ENCODE measurements around the gene MFAP5.

GRCh38 chr12:8648576-8649205, 13.9 kb downstream of the MFAP5 start:
- TF ChIP-seq EP300 (IDR thresholded peaks at IDR 0.05) (no peak), POLR2AphosphoS5 (IDR thresholded peaks at IDR 0.05) (no peak)
- TF ChIP-seq, protein P1, sequence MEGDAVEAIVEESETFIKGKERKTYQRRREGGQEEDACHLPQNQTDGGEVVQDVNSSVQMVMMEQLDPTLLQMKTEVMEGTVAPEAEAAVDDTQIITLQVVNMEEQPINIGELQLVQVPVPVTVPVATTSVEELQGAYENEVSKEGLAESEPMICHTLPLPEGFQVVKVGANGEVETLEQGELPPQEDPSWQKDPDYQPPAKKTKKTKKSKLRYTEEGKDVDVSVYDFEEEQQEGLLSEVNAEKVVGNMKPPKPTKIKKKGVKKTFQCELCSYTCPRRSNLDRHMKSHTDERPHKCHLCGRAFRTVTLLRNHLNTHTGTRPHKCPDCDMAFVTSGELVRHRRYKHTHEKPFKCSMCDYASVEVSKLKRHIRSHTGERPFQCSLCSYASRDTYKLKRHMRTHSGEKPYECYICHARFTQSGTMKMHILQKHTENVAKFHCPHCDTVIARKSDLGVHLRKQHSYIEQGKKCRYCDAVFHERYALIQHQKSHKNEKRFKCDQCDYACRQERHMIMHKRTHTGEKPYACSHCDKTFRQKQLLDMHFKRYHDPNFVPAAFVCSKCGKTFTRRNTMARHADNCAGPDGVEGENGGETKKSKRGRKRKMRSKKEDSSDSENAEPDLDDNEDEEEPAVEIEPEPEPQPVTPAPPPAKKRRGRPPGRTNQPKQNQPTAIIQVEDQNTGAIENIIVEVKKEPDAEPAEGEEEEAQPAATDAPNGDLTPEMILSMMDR (IDR thresholded peaks at IDR 0.05): no peak

Data from gastroesophageal sphincter (tissue), 3 donors.